GM19239 (cell line): Measurements from ENCODE around the gene CLVS2.

Experiments used
- DNase-seq: peaks from one replicate; pipeline ENCODE4 v3.0.0; 2011; ENCODE audit warnings: low spot score; ENCODE audit not compliant: insufficient read length
- FAIRE-seq: peaks from 2 replicates; lab custom pipeline; 2011; peaks lifted over from hg19 to GRCh38; lab: Jason Lieb, UNC

Gene CLVS2

GRCh38 chr6:123116370-123116769 is 120.3 kb downstream of the CLVS2 start:
- no peak for FAIRE-seq
- DNase-seq, result no peak

DNA sequence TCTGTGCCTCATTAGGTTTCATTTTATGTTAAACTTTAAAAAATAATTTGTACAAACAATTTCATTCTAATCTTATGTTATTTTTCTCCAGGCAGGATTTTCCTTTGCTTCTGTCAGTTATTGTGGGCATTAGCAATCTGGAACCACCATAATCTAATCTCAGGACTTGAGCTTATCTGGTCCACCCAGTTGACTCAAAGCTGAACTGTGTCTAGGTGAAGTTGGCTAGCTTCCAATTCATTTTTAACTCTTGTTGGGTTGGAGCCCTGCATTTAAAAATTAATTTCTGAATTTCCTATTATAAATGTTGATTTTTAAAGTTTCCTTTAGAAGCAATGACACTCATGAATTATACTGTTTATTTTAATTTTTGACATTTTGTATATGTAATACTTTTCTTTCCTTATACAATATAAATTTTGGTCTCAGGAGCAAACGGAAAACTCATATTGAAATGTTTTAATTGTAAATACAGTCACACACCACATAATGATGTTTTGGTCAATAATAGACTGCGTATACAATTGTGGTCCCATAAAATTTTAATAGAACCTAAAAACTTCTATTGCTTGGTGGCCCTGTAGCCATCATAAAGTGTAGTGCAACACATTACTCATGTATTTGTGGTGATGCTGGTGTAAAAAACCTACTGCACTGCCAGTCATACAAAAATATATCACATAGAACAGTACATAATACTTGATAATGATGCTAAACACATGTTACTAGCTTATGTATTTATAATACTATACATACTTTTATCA is 121.3 kb downstream of the CLVS2 start:
- FAIRE-seq, result no peak
- DNase-seq, result no peak

- no peak for FAIRE-seq
- DNase-seq, result no peak
Observed at GRCh38 chr6:123118811-123119210, 122.8 kb downstream of the CLVS2 start.
